GM18951 (cell line): ENCODE data around the gene DCDC1.

Source experiments
- POLR2A ChIP-seq: IDR thresholded peaks from 4 replicates; pipeline ENCODE4 v1.6.1; 2011; ENCODE audit warnings: mild to moderate bottlenecking; ENCODE audit not compliant: insufficient read length, insufficient read depth; ENCODE audit errors: extremely low read depth
- in situ Hi-C: fragments of 300-500 bp; cut with MboI; formaldehyde crosslinking; loops from one replicate; pipeline ENCODE4 v1.12.0; 2022; ENCODE audit warnings: low sequenced_read_pairs, mixed read lengths, inconsistent platforms; ENCODE audit not compliant: unreplicated experiment

DCDC1 gene

GRCh38 chr11:30876228-30876627 is 493.3 kb downstream of the DCDC1 start:
- in situ Hi-C loops, result no loop called here
- TF ChIP-seq POLR2A, result no peak

GRCh38 chr11:30875806-30876205 is 493.7 kb downstream of the DCDC1 start:
- in situ Hi-C loops, result no loop called here
- TF ChIP-seq POLR2A, result no peak

- in situ Hi-C loops, result no loop called here
- no peak for TF ChIP-seq POLR2A
Measured at GRCh38 chr11:30873924-30874610, 495.5 kb downstream of the DCDC1 start.

- in situ Hi-C loops, result no loop called here
- TF ChIP-seq POLR2A, result no peak
Measured at GRCh38 chr11:30868626-30869081, 500.9 kb downstream of the DCDC1 start.

GRCh38 chr11:30863209-30863608 is 506.3 kb downstream of the DCDC1 start:
- no peak for TF ChIP-seq POLR2A
- in situ Hi-C loops, result no loop called here

GRCh38 chr11:30861531-30861930 is 508.0 kb downstream of the DCDC1 start:
- in situ Hi-C loops, result no loop called here
- TF ChIP-seq POLR2A, result no peak

- in situ Hi-C loops, result no loop called here
- no peak for TF ChIP-seq POLR2A
Measured at GRCh38 chr11:30861064-30861463, 508.5 kb downstream of the DCDC1 start.

- in situ Hi-C loops, result no loop called here
Measured at GRCh38 chr11:30860146-30860545, 509.4 kb downstream of the DCDC1 start.

GRCh38 chr11:30859669-30860068 is 509.9 kb downstream of the DCDC1 start:
- in situ Hi-C loops, result no loop called here
- no peak for TF ChIP-seq POLR2A

More at GRCh38 chr11:30860146-30860545, 509.4 kb downstream of the DCDC1 start:
- no peak for TF ChIP-seq POLR2A

GRCh38 chr11:30855383-30856006 is 514.0 kb downstream of the DCDC1 start:
- in situ Hi-C loops, result no loop called here
- no peak for TF ChIP-seq POLR2A

- in situ Hi-C loops, result no loop called here
Measured at GRCh38 chr11:30853439-30853838, 516.1 kb downstream of the DCDC1 start.

GRCh38 chr11:30852645-30853044 is 516.9 kb downstream of the DCDC1 start:
- TF ChIP-seq POLR2A, result no peak
- in situ Hi-C loops, result no loop called here

More at GRCh38 chr11:30853439-30853838, 516.1 kb downstream of the DCDC1 start:
- TF ChIP-seq POLR2A, result no peak

GRCh38 chr11:30852091-30852490 is 517.4 kb downstream of the DCDC1 start:
- TF ChIP-seq POLR2A, result no peak
- in situ Hi-C loops, result no loop called here

GRCh38 chr11:30837252-30837651 is 532.3 kb downstream of the DCDC1 start:
- TF ChIP-seq POLR2A, result no peak

More at GRCh38 chr11:30837252-30837651, 532.3 kb downstream of the DCDC1 start:
- in situ Hi-C loops, result no loop called here
